Sciatic nerve (tissue), 2 donors: Measurements from ENCODE around the gene FIBCD1. TPM values are rescaled to one million over a fixed set of nuclear protein-coding genes. Genes with fewer than 3 reads are reported as not detected.

ENCODE experiments used
- ATAC-seq: fragments of 200-7000 bp; cut with Tn5 transposase; one replicate; pipeline ENCODE4 v1.9.1; 2020; ENCODE audit warnings: mild to moderate bottlenecking, moderate library complexity
- DNase-seq: peaks from one replicate; pipeline ENCODE4 v3.0.0-alpha.2; 2020; ENCODE audit warnings: low spot score
- intact Hi-C: fragments of 100-400 bp; cut with DNase I; formaldehyde crosslinking; loops from one replicate; pipeline ENCODE4 v1.14.2; 2022
- total RNA-seq: library from RNA; stranded (reverse); fragmentation: NEBNext Ultra II Directional; extraction: Animal tissue kit (Norgen Biotek cat#: 25700); gene quantifications from one replicate; pipeline ENCODE4 v1.2.1, GENCODE V29; 2021
- donor health status: DM: no; HTN: no; CAD: no.
- donor health status: DM: no; HTN: no; CAD: no.

The FIBCD1 gene, protein sequence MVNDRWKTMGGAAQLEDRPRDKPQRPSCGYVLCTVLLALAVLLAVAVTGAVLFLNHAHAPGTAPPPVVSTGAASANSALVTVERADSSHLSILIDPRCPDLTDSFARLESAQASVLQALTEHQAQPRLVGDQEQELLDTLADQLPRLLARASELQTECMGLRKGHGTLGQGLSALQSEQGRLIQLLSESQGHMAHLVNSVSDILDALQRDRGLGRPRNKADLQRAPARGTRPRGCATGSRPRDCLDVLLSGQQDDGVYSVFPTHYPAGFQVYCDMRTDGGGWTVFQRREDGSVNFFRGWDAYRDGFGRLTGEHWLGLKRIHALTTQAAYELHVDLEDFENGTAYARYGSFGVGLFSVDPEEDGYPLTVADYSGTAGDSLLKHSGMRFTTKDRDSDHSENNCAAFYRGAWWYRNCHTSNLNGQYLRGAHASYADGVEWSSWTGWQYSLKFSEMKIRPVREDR
- not detected for total RNA-seq

DNA sequence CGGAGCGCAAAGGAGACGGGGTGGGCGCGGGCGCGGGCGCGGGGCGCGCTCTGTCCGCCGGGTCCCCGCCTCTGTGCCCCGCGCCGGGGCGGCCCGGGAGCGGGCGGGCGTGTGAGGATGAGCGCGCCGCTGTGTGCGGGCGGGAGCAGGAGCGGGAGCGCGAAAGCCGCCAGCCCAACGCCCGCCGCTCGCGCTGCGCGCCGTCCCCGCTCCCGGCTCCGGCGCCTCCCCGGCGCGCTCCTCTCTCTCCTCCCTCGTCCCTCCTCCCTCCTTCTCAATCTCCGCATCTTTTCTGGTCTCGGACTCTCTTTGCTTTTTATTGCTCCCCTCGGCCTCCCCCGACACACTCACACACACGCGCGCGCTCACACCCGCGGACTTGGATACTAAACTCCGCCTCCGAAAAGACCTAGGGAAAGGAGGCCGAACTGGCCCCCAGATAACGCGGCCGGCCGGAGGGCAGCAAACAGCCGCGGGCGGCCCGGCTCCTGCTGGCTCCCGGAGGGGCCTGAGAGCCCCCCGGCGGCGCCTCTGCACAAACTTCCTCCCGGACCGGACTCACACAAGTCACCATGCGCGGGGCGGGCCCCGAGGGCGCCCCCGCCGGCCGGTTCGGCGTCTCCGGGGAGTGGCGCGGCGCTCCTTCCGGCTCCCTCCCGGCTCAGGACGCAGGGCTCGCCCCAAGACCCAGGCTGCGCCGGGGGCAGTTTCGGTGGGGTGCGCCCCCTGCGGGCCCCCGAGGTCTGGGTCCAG lies at the start of gene FIBCD1:
Gene FIBCD1, minus strand, starts transcription at position 596 of the 753 bp plus-strand sequence. CDS start 640 bp downstream, outside the sequence.
- intact Hi-C loops: no loop called here
- no peak for DNase-seq
- ATAC-seq: no peak

DNA sequence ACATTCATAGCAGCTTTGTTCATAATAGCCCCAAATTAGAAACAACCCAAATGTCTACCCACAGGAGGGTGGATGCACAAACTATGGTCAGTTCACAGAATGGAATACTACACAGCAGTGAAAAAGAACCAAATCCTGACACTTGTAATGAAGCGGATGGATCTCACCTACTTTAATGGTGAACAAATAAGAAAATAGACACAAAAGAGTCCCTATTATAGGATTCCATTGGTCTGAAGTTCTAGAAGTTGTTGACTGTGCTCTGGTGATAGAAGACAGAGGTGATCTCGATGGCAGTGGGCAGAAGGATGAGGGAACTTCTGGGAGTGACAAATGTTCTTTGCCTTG lies 49.3 kb upstream of the FIBCD1 start:
- no peak for DNase-seq

GRCh38 chr9:130987738-130988399 lies 48.8 kb upstream of the FIBCD1 start:
- intact Hi-C loops: no loop called here
- ATAC-seq (no peak), DNase-seq (no peak)

More for the DNA sequence above, 49.3 kb upstream of the FIBCD1 start:
- intact Hi-C loops: no loop called here
- no peak for ATAC-seq

GRCh38 chr9:130987054-130987453 lies 48.0 kb upstream of the FIBCD1 start:
- DNase-seq (no peak), ATAC-seq (no peak)
- intact Hi-C loops: no loop called here

DNA sequence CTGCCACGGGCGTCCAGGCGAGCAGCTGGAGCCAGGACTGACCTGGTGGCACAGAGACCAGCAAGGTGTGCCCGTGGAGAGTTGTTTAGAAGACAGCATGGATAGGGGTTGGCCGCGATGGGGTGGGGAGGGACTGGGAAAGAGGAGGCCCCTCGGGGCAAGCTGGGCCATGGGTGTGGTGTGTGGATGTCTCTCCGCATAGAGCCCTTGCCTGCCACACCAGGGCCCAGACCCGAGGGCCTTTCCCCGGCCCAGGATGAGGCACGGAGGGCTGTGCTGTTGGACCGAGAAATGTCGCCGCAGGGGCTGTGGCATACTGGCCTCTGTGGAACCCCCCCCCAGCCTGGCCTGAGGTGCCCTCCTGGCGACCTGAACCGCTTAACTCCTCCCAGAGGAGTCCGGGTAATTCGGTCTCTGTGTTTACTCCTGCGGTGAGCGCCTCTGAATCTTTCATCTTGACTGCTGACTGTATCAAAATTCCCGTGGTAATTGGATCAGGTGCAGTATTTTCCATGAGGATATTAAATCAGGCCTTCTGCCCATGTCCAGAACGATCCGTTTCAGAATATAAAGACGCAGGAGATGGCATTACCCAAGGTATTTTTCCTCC lies 47.4 kb upstream of the FIBCD1 start:
- DNase-seq: no peak
- intact Hi-C loops: no loop called here
- ATAC-seq: no peak

- DNase-seq: no peak
- intact Hi-C loops: no loop called here
- ATAC-seq: no peak
These were observed 46.6 kb upstream of the FIBCD1 start for GRCh38 chr9:130985606-130986162.

DNA sequence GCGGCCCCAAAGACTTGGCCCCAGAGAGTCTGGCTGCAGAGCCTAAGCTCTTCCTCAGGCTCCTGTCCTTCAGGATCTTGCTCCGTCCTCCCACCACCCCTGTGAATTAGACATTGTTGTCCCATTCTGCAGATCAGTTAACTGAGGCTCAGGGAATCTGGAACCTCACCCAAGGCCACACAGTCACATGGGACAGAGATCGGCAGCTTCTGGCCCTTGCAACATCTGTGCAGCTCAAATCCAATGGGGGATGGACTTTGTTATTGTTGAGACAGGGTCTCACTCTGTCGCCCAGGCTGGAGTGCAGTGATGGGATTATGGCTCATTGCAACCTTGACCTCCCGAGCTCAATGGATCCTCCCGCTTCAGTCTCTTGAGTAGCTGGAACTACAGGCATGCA lies 46.0 kb upstream of the FIBCD1 start:
- ATAC-seq: no peak
- intact Hi-C loops: no loop called here
- DNase-seq: no peak

DNA sequence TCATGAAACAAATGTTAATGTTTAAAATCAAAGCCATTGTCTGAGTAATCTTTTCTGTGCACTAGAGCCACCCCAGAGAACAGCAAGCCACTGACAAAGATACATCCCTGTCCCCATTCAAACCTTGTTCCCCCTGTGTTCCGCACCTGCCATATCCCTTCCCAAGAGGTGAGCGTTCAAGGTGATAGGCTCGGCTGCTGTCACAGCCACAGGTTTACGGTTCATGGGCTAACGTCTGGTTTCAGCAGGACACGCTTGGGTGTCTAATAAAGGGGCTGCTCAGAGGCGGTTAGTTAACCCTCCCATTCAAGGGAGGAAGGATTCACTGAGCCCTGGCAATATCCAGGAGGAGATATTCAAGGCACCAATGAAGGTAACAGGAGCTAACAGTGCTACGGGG lies 45.5 kb upstream of the FIBCD1 start:
- DNase-seq: no peak
- ATAC-seq: no peak
- intact Hi-C loops: no loop called here

GRCh38 chr9:130983970-130984369 lies 44.9 kb upstream of the FIBCD1 start:
- DNase-seq (no peak), ATAC-seq (no peak)
- intact Hi-C loops: no loop called here

- DNase-seq (no peak), ATAC-seq (no peak)
- intact Hi-C loops: no loop called here
These were observed 44.3 kb upstream of the FIBCD1 start for GRCh38 chr9:130983359-130983670.

- ATAC-seq (no peak), DNase-seq (no peak)
- intact Hi-C loops: no loop called here
These were observed 43.8 kb upstream of the FIBCD1 start for GRCh38 chr9:130982636-130983358.

DNA sequence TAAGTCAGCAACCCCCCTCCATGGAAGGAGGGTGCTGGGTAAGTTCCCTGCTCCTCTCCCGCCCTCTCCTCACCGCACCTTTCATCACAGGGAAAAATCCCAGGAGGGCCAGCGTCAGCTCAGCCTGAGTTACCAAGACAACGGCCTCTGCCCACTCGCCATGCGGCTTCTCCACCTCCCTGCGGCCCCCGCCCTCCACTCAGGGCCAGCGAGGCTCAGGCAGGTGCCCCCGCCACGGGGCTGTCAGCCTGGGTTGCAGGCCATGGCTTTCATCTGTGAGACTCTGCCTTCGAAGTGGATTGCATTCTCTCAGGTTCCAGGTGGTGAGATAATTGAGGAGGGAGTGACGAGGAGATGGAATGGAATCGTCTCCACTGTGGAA lies 42.7 kb upstream of the FIBCD1 start:
- DNase-seq: no peak
- intact Hi-C loops: no loop called here
- no peak for ATAC-seq

DNA sequence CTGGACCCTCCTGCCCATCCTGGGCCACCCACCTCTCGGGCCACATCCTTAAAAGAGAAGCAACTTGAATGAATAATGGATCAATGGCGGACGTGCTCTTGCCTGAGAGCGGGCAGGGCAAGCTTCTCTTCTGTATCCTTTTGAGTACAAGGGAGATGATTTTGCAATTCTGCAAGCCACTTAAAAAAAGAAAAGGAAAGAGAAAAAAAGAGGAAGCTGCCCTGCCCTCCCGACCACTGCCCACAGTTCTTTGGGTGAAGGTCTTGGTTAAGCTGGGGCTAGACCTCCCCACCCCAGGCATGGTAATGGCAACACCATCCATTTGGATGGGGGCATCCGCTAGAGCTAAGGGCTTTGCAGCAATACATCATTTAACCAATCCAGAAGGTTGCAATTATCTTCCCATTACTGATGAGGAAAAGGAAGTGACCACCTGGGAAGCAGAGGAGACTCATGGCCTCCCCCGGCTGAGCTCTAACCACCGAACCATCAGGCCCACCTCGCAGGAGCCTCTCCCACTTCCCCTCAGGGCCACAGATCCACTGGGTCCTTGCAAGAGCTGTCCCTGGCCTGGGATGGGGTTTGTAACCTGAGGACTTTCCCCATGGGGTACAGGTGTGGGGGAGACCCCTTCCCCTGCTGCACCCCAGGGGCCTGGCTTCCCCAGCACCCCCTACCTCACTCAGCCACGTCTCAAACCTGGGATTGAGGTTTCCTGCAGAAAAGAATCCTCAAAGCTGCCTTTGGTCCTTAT lies 42.1 kb upstream of the FIBCD1 start:
- intact Hi-C loops: no loop called here
- ATAC-seq: no peak
- no peak for DNase-seq

GRCh38 chr9:130980526-130980925 lies 41.5 kb upstream of the FIBCD1 start:
- no peak for ATAC-seq
- intact Hi-C loops: no loop called here

DNA sequence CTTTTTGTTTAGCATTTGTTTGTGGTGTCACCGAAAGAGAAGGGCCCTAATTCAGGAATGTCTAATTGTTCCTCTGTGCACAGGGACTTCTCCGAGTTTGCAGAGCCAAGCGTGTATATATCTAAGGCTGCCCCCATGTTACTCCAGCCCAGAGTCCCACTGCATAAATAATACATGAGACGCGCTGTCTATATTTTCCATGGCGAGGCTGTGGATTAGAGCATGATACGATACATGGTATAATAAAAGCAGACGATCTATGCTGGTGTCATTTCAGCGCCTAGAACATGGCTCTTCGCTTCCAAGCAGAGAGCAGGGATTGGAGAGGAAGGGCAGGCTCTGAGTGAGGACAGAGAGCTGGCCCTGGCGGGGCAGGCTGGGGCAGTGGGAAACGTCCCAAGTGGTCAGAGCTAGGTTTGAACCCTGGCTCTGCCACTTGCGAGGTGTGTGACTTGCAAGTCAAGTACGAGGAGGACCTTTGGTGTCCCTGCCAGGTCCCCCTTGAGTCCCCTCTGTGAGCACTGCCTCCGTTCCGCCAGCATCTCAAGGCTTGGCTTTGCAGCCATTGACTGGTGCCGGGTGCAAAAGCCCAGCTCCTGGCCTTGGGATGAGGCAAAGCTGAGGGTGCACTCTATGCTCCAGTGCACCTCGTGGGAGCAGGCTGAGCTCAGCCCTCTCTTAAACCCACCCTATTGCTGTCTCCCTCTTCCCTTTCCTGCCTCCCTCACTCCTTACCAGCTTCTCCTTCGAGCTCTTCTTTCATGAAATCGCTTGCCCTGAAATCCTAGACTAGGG lies 40.7 kb upstream of the FIBCD1 start:
- DNase-seq (no peak), ATAC-seq (no peak)
- intact Hi-C loops: no loop called here

More at GRCh38 chr9:130980526-130980925, 41.5 kb upstream of the FIBCD1 start:
- no peak for DNase-seq

GRCh38 chr9:130977811-130978221 lies 38.8 kb upstream of the FIBCD1 start:
- no peak for ATAC-seq
- intact Hi-C loops: no loop called here

More at GRCh38 chr9:130977811-130978221, 38.8 kb upstream of the FIBCD1 start:
- no peak for DNase-seq
